Skeletal muscle cell (primary cell): ENCODE measurements around the gene NAPB.
A peak's percentile ranks its signal among the peaks of the same experiment; 100 is the strongest.

Source experiments
- DNase-seq: peaks from one replicate; pipeline ENCODE4 v3.0.0-alpha.2; 2010; ENCODE audit warnings: low read depth
- H3K4me3 ChIP-seq: 2 replicates; pipeline ENCODE4 v1.5.1; 2011; ENCODE audit warnings: low read depth, mild to moderate bottlenecking, control low read depth, low read length, moderate library complexity

NAPB gene

DNA sequence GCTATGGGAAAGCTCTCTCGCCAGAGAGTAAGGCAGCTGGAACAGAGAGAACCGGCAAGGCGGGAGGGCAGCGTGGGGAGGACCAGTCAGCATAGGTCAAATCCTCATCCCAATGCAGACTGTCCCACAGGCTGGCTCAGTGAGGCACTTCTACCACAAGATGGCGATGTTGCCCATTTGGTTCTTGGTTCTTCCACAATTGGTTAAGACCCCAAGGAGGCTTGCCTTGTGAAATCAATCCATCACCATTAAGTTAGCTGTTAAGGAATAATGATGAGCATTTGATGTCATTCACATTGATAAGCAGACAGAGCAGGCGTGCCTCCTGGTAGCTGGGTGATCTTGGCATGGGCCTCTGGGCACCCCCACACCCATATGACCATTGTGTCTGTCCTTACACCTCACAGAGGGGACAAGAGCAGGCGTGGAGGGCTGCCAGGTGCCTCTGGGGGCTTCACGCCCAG lies 20.6 kb upstream of the NAPB start:
- H3K4me3 ChIP-seq = no peak overlapping the region
- DNase-seq = peak; percentile 38

DNA sequence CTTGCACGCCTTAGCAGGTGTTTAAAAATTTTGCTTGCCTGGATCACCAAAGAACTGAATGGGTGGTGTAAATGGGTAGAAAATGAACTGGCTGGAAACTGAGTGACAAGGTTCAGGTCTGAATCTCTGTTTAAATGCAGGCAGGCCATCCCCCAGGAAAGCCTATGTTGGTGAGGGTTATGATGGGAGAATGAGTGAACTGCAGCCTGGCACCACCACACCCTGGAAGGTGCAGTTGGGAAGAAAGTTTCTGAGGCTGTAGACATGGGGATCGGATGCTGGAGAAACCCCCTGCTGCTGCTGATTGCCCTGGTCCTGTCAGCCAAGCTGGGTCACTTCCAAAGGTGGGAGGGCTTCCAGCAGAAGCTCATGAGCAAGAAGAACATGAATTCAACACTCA lies 18.7 kb upstream of the NAPB start:
- DNase-seq = no peak
- H3K4me3 ChIP-seq = no peak overlapping the region

DNA sequence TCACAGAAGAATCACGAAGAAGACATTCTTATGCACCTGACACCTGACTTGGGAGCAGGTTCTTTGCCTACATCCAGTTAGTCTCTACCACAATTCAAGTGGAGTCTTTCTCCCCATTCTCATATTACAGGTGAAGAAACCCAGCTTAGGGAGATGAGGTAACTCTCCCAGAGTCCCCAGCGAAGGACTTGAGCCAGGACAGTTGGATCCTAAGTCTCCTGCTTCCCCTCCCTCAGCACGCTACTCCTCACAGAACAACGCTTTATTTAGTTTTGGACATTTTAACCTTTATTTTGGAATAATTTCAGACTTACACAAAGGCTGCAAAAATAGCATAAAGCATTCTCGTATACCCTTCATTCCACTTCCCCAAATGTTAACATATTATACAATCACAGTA lies 17.4 kb upstream of the NAPB start:
- no peak overlapping the region for H3K4me3 ChIP-seq
- no peak for DNase-seq

DNA sequence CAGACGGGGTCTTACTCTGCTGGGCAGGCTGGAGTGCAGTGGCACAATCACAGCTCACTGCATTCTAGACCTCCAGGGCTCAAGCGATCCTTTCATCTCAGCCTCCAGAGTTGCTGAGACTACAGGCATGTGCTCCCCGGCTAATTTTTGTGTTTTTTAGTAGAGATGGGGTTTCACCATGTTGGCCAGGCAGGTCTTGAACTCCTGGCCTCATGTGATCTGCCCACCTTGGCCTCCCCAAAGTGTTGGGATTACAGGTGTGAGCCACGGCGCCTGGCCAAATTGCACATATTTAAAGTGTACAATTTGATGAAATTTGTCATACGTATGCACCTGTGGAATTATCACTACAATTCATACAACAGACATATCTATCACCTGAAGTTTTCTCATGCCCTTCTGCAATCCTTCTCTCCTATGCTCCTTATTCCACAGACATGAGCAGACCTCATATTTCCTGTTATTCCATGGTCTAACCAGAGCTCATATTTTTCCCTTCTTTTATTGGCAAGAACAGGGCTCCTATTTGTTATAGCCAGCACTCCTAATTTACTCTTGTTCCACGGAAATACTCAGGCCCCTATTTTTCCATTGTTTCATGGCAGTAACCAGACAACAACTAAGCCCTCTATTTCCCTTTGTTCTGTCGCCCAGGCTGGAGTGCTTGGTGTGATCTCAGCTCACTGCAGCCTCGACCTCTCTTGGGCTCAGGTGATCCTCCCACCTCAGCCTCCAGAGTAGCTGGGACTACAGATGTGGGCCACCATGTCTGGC lies 16.0 kb upstream of the NAPB start:
- H3K4me3 ChIP-seq = no peak overlapping the region
- DNase-seq = no peak

DNA sequence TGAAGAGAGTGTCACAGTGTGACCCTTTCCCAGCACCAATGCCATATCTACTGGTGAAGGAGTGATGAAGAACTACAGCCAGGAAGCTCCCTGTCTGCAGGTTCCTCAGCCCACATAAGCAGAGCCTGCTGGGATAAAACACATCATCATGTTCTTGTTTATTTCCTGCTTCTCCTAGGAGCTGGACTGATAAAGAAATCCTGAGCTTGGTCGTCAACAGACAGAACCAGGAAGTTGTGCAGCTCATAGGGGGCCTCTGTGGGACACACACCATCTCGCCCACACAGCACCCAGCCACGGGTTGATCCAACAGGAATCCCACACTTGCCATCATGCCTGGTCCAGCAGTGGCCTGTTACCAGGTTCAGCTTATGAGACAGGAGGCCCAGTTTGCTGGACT lies 15.4 kb upstream of the NAPB start:
- no peak for DNase-seq
- no peak overlapping the region for H3K4me3 ChIP-seq

DNA sequence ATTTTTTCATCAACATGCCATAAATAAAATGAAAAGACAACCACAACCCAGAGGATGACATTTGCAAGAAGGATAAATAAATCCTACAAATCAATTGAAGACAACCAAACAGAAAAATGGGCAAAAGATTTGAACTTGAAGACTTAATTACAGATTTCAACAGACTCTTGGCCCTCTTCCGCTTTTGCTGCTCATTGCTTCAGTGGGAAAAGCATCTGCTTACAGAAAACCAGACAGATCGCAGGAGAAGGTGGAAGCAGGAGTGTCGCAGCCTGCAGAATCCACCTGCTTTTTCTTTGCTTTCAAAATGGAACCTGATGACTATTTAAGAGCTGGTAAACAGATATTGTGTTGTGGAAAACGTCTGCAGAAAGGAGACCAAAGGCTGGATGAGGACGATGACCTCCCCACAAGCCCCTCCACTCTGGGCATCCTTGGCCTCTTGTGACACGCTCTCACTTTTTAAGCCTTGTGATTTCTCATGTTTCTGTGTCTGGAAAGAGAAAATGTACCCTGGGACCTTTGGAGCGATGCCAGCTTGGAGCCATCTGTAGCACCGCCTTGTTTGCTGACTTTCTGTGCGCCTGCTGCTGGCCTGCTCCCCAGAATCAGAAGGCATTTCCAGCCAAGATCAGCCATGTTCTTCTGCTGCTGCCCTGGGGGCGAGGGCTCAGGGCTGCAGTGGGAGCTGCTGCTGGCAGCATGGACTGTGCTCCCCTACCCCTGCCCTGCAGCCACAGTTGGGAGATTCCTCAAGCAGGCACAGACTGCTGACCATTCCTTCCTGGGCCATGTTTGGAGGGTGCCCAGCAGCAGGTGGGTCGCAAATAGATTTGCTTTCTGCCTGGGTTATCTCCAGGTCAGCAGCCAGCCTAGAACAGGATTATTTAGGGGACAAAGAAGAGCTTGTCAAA lies 14.6 kb upstream of the NAPB start:
- no peak overlapping the region for H3K4me3 ChIP-seq
- DNase-seq = no peak

DNA sequence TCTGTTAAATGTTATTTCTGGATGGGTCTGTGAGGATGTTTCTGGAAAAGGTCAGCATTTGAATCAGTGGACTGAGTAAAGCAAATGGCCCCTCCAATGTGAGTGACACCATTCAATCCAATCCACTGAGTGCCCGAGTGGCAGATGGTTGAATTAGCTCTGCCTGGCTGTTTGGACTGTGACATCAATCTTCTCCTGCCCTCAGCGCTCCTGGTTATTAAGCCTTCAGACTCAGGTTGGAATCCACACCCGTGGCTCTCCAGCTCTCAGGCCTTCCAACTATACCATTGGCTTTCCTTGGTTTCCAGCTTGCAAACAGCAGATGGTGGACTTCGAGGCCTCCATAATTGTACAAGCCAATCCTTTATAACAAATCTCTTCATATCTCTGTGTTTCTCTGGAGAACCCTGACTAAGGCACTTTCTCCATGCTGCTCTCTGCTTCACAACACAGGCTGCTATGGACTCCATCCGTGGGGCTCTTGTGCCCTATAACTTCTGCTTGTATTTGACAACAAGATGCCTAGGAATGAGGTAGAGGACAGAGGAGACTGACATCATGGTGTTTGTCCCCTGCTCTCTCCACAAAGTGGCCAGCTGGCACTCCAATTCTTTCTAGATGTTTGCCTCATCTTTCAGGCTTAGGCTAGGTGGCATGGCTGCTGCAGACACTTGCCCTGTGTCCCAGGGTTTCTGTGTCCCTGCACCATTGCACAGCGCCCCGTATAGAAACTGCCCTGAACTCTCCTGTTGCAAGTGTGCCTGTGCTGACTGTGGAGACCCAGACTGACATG lies 13.4 kb upstream of the NAPB start:
- H3K4me3 ChIP-seq = no peak overlapping the region
- no peak for DNase-seq

DNA sequence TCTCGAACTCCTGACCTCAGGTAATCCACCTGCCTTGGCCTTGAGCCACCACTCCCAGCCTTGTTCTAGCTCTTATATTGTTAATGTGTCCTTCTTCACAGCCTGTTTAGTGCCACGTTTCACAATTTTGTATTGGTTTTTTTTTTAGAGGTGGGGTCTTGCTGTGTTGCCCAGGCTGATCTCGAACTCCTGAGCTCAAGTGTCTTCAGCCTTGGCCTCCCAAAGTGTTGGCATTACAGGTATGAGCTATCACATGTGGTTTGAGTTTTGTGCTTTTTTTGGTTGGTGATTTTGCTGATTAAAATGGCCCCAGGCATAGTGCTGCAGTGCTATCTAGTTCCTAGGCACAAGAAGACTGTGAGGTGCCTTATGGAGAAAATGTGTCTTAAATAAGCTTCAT lies 12.3 kb upstream of the NAPB start:
- no peak for DNase-seq
- H3K4me3 ChIP-seq = no peak overlapping the region

DNA sequence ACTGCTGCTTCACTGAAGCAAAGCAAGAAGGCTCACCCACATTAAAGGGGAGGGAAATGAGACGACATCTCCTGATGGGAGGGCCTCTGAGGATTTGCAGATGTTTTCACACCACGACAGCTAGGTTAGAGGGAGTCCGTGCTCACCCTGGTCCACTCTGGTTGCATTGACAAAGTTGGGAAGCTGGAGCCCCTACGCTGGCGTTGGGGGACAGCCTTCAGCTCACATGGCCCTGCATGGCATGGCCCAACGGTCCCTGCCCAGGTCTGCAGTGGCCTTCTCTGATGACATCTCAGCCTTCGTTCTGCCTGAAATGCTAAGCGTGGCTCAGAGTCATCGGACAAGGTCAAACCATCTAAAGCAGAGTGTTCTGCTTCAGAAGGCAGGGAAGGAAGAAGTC lies 3.8 kb upstream of the NAPB start:
- no peak overlapping the region for H3K4me3 ChIP-seq
- DNase-seq = no peak

DNA sequence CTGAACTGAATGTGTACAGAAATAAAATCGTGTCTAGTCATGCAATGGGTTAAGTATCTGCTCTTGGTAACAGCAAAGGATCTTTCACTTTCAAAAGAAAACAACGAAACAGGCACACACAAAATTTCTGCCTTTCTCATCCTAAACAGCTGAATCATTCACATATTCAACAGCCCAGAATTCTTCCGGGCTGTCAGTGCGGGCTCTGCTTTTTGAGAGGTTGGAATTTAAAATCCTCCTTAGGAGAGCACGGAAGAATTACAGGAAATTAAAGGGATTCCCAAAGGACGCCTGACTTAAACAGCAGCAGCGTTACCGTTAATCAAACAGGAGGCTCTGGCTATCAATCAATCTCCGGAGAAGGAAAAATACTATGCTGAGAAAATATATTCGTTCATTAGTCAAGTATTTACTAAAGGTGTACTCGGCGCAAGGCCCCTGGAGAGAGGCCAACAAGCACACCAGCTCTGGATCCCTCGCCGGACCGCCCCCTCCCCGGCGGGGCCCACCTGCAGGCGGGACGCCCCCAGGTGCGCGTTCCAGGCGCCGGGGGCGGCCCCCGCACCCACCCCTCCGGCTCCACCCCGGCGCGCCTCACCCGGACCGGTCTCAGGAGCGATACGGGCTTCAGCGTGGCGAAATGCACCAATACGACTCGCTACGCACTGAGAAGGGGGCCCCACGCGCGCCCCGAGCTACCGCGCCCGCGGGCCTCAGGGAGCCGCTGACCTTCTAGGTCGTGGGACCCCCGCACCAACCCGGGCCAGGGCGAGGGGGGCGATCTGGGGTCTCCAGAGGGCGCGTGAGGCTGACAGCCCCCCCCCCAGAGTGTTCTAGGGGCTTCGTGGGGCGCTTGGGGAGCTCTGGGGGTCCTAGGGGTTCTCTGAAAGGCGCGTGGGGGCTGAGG lies 1.0 kb downstream of the NAPB start:
- DNase-seq = peak; percentile 28
- H3K4me3 ChIP-seq = peak overlapping the region; percentile 95

DNA sequence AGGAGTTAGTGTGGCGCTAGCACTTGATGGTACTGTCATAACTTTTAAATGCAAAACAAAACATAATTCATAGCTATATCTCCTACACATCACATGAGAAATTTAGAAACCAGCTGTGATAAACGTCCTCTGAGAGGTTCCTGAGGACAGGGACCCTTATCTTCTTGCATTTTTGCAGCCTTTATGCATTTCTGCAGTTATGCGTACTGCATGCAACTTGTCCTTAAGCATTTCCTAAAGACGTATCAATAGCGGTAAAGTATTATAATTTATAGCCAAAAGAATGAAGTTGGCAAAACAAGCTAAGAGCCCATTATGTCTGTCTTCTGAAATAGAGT lies 1.7 kb downstream of the NAPB start:
- H3K4me3 ChIP-seq = peak overlapping the region; percentile 95
- no peak for DNase-seq

DNA sequence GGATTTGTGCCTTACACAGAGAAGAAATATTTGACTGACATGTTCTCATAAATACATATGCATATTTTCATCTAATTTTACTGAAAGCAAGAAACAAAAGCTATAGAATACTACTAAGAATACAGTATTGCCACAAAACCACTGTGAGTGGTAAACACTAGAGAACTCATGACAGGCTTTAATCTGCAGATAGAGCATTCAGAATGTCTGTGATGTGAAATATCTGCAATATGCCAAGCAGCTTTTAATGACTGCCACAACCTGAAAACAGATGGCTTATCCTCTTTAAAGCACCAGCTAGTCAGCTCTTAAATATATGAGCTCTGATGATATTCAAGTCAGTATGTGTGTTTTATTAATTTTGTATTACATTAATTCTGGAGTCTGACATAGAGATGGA lies 3.4 kb downstream of the NAPB start:
- no peak overlapping the region for H3K4me3 ChIP-seq
- DNase-seq = no peak

DNA sequence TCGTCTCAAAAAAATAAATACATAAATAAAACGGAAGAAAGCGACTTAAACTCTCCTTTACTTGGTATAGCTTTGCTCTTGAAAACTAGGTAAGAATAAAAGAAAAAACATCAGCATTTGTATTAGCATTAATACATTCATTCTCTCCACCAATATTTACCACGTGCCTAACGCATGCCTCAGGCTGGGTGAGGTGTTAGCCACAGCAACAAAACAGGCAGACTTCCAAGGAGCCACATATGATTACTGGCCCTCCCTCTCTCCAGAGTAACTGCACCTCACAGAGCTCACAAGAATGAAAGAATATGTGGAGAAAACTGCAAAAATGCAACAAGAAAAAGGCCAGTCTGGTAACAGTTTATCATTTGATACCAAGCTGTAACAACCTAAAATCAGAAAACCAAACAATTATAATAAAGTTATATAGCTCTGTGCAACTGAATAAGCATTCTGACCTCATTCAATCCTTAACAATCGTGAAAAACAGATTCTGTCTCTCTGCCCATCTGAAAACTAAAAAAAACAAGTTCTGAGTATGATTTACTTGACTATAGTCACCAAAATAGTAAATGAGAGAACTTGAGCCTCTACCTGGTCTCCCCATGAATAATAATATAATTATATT lies 5.2 kb downstream of the NAPB start:
- no peak overlapping the region for H3K4me3 ChIP-seq
- DNase-seq = no peak

DNA sequence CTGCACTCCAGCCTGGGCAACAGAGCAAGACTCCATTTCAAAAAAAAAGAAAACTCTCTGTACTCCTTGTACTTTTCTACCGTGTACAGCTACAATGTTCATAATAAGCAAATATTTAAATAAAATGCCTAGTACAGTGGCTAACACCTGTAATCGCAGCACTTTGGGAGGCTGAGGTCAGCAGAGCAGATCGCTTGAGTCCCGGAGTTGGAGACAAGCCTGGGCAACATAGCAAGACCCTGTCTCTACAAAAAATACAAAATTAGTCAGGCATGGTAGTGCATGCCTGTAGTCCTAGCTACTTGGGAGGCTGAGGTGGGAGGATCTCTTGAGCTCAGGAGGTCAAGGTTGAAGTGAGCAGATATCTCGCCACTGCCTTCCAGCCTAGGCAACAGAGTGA lies 5.7 kb downstream of the NAPB start:
- no peak for DNase-seq
- no peak overlapping the region for H3K4me3 ChIP-seq

DNA sequence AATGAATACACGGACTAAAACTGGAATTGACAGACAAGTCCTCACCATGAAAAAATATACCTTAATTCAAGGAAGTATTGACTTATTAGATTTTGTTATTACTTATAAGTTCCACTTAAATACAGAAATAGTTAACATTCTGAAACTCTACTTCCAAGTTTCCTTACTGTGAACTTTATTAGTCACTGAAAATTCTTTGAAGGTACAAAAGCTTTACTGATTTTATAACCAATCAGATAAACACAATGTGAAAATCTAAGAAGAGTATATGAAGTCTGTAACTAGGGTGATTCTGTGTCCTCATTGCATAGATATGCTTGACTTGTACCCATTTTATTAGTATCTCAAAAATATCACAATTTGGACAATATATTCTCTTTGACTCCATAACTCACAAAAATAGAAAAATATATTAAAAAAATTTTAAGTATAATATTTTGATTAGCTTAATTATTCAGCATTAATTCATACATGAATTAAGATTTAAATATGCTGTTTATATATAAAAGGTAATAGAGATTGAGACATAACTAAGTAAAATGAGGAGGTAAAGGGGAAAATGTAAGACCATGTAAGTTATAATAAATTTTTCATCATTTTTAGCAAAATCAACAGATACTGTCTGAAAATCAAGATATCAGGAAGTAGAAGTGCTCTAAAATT lies 6.6 kb downstream of the NAPB start:
- no peak overlapping the region for H3K4me3 ChIP-seq
- DNase-seq = no peak

DNA sequence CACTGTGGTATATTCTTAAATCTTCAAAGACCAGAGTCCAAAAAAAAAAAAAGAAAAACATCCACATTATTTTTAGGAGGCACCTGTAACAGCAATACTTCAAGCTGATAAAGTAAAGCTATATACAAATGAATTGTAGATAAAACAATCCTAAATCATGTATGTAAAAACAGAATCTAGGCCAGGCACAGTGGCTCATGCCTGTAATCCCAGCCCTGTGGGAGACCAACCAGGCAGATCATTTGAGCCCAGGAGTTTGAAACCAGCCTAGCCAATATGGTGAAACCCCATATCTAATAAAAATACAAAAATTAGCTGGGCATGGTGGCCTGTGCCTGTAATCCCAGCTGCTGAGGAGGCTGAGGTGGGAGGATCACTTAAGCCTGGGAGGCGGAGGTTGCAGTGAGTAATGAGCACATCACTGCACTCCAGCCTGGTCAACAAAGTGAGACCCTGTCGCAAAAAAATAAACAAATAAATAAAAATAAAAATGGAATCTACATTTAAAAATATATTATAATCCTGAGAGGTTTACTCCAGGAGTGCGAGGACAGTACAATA lies 7.3 kb downstream of the NAPB start:
- H3K4me3 ChIP-seq = no peak overlapping the region
- DNase-seq = no peak

DNA sequence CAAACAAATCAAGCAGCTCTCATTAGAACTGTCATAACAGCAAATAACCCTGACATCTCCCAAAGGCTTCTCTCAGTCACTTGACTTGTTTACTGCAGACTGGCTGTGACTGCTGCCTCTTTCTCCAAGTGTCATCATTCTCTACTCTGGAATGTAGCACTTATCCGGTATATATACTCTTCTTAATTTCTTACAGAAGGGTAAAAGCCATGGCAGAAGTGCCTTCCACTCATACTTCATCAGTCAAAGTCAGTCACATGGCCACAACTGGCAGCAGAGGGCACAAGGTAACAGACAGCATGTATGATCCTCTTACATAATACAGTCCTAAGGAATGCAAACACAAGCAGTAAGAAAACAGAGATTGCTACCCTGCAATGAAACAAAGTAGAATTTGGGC lies 9.3 kb downstream of the NAPB start:
- no peak overlapping the region for H3K4me3 ChIP-seq
- DNase-seq = no peak
